Right cardiac atrium (tissue), 5 donors: ENCODE results near the gene PECR. TPM values are rescaled to one million over a fixed set of nuclear protein-coding genes. Genes with fewer than 3 reads are reported as not detected.

Experiments
- ATAC-seq, 2 donors: fragments of 200-7000 bp; cut with Tn5 transposase; one replicate each; pipeline versions ENCODE4 v1.8.0 to v1.9.1; 2020; ENCODE audit warnings: moderate library complexity in 2 of 2, mild to moderate bottlenecking in 1 of 2
- DNase-seq, 3 donors: peaks; one replicate each; pipeline ENCODE4 v3.0.0-alpha.2; 2020
- H3K27ac ChIP-seq: one replicate; pipeline ENCODE4 v1.5.1; 2013; ENCODE audit warnings: mild to moderate bottlenecking, low read length, control low read depth, moderate library complexity
- H3K27me3 ChIP-seq: one replicate; pipeline ENCODE4 v1.6.1; 2013; ENCODE audit not compliant: control insufficient read depth, insufficient read depth
- H3K4me1 ChIP-seq: one replicate; pipeline ENCODE4 v1.6.1; 2013; ENCODE audit warnings: low read length; ENCODE audit not compliant: control insufficient read depth, insufficient read depth
- H3K4me3 ChIP-seq: one replicate; pipeline ENCODE4 v1.5.1; 2013; ENCODE audit warnings: low read length, control low read depth
- H3K9me3 ChIP-seq: one replicate; pipeline ENCODE4 v1.6.1; 2013; ENCODE audit warnings: low read length; ENCODE audit not compliant: control insufficient read depth
- WGBS: extraction: QIAGEN DNeasy Blood & Tissue Kit; methylation state at CpG from one replicate; pipeline ENCODE4 v1.1.7; 2013; 5-methylcytosine and 5-hydroxymethylcytosine counted together
- intact Hi-C, 4 donors: fragments of 100-400 bp; cut with DNase I; formaldehyde crosslinking; loops; one replicate each; pipeline versions ENCODE4 v1.11.0 to v1.14.0; 2022 to 2023
- polyA plus RNA-seq: library from polyadenylated mRNA; stranded (reverse); fragments of 200-250 nt; gene quantifications from one replicate; pipeline ENCODE4 v1.2.3, GENCODE V29; 2013
- total RNA-seq, 4 donors: library from RNA; stranded (reverse); fragmentation: NEBNext Ultra II Directional; extraction: Animal tissue kit (Norgen Biotek cat#: 25700); gene quantifications; one replicate each; pipeline ENCODE4 v1.2.1, GENCODE V29; 2021
- donor health status: healthy with polysubstance abuse.
- donor health status: DM: no; HTN: yes; CAD: no.
- donor health status: DM: no; HTN: no; CAD: no.
- donor health status: DM: no; HTN: yes; CAD: no; lungs with severe emphysema.
- donor health status: DM: yes; HTN: yes; CAD: no.

The PECR gene
- total and polyA plus RNA-seq, 5 donors, result 2.9 to 7.9 (median 5.3) TPM

DNA sequence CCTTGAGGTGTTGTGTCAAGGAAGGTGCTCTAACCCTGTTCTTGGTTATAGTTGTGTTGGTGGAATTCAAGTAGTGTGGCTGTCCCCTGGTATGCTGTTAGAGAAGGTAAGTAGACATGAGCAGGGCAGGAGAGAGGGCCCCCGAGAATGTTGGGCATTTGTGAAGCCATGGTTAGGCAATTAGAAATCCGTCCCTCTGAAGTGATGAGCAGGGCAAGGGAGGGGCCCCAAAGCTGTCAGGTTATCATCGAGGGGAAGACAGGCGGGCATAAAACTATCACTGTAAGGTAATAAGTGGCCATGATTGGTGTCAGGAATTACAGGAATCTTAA is 32.7 kb upstream of the PECR start:
- ATAC-seq, result peak; percentile 27 to 41

GRCh38 chr2:216113572-216113971 is 32.0 kb upstream of the PECR start:
- H3K27me3 ChIP-seq, result no peaks in the 10 kb centered on the region

More for the DNA sequence above, 32.7 kb upstream of the PECR start:
- 35% methylated on average over 4 of the region's 4 CpGs for WGBS
- H3K4me3 ChIP-seq, result no peak overlapping the region
- peak overlapping the region; percentile 6 for H3K27ac ChIP-seq
- DNase-seq, result peak in 1 of 3 donors; percentile 38
- no peaks in the 10 kb centered on the region for H3K9me3 ChIP-seq
- peaks cover 2% of the 10 kb centered on the region for H3K4me1 ChIP-seq
- intact Hi-C loops, result no loop called here
- H3K27me3 ChIP-seq, result no peaks in the 10 kb centered on the region

DNA sequence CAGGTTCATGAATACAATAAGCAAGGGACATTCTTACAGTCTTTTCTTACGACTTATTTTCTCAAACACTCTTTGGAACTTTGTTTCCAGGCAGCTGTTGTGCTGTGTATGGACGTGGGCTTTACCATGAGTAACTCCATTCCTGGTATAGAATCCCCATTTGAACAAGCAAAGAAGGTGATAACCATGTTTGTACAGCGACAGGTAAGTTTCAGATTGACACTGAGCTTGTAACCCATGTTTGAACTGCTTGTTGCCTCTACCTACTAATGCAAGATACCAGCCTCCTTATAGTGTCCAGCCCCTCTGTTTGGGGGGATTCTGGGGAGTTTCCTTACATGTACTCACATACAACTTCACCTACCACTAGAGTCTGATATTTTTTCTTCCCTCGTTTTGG is 31.3 kb upstream of the PECR start:
- intact Hi-C loops, result no loop called here
- WGBS, result 80% methylated on average over 4 of the region's 4 CpGs
- Histone ChIP-seq H3K27me3 (no peaks in the 10 kb centered on the region), H3K9me3 (no peaks in the 10 kb centered on the region), H3K4me3 (no peak overlapping the region), H3K4me1 (peaks cover 2% of the 10 kb centered on the region), H3K27ac (no peak overlapping the region)
- ATAC-seq (no peak), DNase-seq (no peak)

More at GRCh38 chr2:216113572-216113971, 32.0 kb upstream of the PECR start:
- ATAC-seq (no peak), DNase-seq (no peak)
- no peak overlapping the region for H3K27ac ChIP-seq
- H3K4me3 ChIP-seq, result no peak overlapping the region
- peaks cover 2% of the 10 kb centered on the region for H3K4me1 ChIP-seq
- no peaks in the 10 kb centered on the region for H3K9me3 ChIP-seq
- 82% methylated on average over 3 of the region's 3 CpGs for WGBS
- intact Hi-C loops, result no loop called here

- Histone ChIP-seq H3K9me3 (no peaks in the 10 kb centered on the region), H3K4me1 (peaks cover 2% of the 10 kb centered on the region), H3K4me3 (no peak overlapping the region), H3K27ac (no peak overlapping the region), H3K27me3 (no peaks in the 10 kb centered on the region)
- intact Hi-C loops, result no loop called here
- 84% methylated on average over 7 of the region's 7 CpGs for WGBS
- no peak for ATAC-seq
- DNase-seq, result peak in 1 of 3 donors; percentile 47
Measured at GRCh38 chr2:216111122-216111521, 29.5 kb upstream of the PECR start.

GRCh38 chr2:216110620-216111019 is 29.0 kb upstream of the PECR start:
- Histone ChIP-seq H3K27me3 (no peaks in the 10 kb centered on the region), H3K4me3 (peak overlapping the region; percentile 79), H3K27ac (no peak overlapping the region), H3K4me1 (peaks cover 2% of the 10 kb centered on the region), H3K9me3 (no peaks in the 10 kb centered on the region)
- 11% methylated on average over 1 of the region's 1 CpG for WGBS
- intact Hi-C loops, result no loop called here
- ATAC-seq (no peak), DNase-seq (no peak)

- H3K27me3 ChIP-seq, result no peaks in the 10 kb centered on the region
- H3K9me3 ChIP-seq, result no peaks in the 10 kb centered on the region
- intact Hi-C loops, result no loop called here
- no peak for DNase-seq
- WGBS, result 7% methylated on average over 10 of the region's 10 CpGs
- H3K4me1 ChIP-seq, result peaks cover 2% of the 10 kb centered on the region
- H3K4me3 ChIP-seq, result peak overlapping the region; percentile 79
- no peak for ATAC-seq
- H3K27ac ChIP-seq, result no peak overlapping the region
Measured at GRCh38 chr2:216109962-216110614, 28.5 kb upstream of the PECR start.

GRCh38 chr2:216108967-216109921 is 27.6 kb upstream of the PECR start, which contains the start of gene XRCC5:
Gene XRCC5 (plus strand): TSS chr2:216109348. CDS start chr2:216109437, 89 bp downstream.
- Histone ChIP-seq H3K27ac (peak within 1 kb of the TSS; percentile 97), H3K27me3 (no peaks in the 10 kb centered on the region), H3K4me1 (no peaks in the 10 kb centered on the region), H3K4me3 (peak within 1 kb of the TSS; percentile 79), H3K9me3 (no peaks in the 10 kb centered on the region)
- ATAC-seq (peak; percentile 94 to 95), DNase-seq (peak; percentile 96 to 99 (median 98))
- WGBS, result under 1% methylated on average over 57 of the region's 57 CpGs
- intact Hi-C loops, result no loop called here

GRCh38 chr2:216108310-216108966 is 26.8 kb upstream of the PECR start:
- Histone ChIP-seq H3K9me3 (no peaks in the 10 kb centered on the region), H3K27me3 (no peaks in the 10 kb centered on the region), H3K4me1 (no peaks in the 10 kb centered on the region), H3K4me3 (peak overlapping the region; percentile 34), H3K27ac (no peak overlapping the region)
- intact Hi-C loops, result no loop called here
- DNase-seq (no peak), ATAC-seq (peak in 1 of 2 donors; percentile 2)
- 37% methylated on average over 6 of the region's 6 CpGs for WGBS

DNA sequence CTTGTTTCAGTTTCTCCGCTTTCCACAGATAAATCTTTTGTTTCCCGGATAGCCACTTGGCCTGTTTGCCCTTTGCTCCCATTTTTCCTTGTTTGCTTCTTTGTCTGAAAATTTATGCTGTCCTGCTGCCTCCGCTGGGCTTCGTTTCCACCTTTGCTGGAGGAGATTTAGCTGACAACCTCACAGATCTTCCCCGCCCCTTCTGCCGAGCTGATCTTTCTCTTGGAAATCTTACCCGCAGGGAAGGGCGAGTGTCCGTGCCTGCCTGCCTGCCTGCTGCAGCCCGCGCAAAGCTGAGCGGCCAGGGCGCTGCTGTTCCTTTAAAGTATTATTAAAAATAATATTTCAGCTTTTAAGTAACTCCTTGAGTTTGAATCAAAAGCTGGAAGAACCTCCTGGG is 26.2 kb upstream of the PECR start:
- ATAC-seq (no peak), DNase-seq (no peak)
- no peak overlapping the region for H3K27ac ChIP-seq
- no peaks in the 10 kb centered on the region for H3K9me3 ChIP-seq
- intact Hi-C loops, result no loop called here
- no peaks in the 10 kb centered on the region for H3K27me3 ChIP-seq
- no peaks in the 10 kb centered on the region for H3K4me1 ChIP-seq
- H3K4me3 ChIP-seq, result no peak overlapping the region
- 49% methylated on average over 13 of the region's 13 CpGs for WGBS

DNA sequence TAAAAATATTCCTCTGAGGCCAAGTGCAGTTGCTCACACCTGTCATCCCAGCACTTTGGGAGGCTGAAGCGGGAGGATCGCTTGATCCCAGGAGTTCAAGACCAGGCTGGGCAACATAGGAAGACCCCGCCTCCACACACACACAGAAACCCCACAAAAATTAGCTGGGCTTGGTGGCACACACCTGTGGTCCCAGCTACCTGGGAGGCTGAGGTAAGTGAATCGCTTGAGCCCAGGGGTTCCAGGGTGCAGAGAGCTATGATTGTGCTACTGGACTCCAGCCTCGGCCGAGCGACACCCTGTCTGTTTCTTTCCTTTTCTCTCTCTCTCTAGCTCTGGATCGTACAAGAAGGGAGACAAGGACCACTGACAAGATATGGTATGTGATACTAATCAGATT is 25.7 kb upstream of the PECR start:
- DNase-seq (no peak), ATAC-seq (no peak)
- 82% methylated on average over 8 of the region's 8 CpGs for WGBS
- Histone ChIP-seq H3K27me3 (no peaks in the 10 kb centered on the region), H3K4me3 (no peak overlapping the region), H3K9me3 (no peaks in the 10 kb centered on the region), H3K4me1 (no peaks in the 10 kb centered on the region), H3K27ac (no peak overlapping the region)
- intact Hi-C loops, result no loop called here

DNA sequence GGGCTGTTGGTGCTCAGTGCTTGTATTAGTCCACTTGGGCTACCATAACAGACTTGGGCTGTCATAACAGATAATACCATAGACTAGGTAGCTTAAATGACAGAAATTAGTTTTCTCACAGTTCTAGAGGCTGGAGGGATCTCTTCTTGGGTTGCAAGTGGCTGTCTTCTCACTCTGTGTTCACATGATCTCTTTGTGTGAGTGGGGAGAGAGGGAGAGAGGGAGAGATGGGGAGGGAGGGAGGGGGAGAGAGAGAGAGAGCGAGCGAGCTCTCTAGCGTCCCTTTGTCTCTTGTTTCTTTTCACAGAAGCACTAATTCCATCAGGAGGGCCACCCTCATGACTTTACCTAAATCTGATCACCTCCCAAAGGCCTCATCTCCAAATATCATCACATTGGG is 23.1 kb upstream of the PECR start:
- no peak for ATAC-seq
- no peaks in the 10 kb centered on the region for H3K4me1 ChIP-seq
- H3K9me3 ChIP-seq, result no peaks in the 10 kb centered on the region
- no peak for DNase-seq
- no peak overlapping the region for H3K27ac ChIP-seq
- WGBS, result 68% methylated on average over 3 of the region's 3 CpGs
- no peak overlapping the region for H3K4me3 ChIP-seq
- intact Hi-C loops, result no loop called here
- H3K27me3 ChIP-seq, result no peaks in the 10 kb centered on the region
